ENCODE data around the gene CNPY1. TPM values are rescaled to one million over a fixed set of nuclear protein-coding genes. Genes with fewer than 3 reads are reported as not detected.

Gene CNPY1
- total and polyA plus RNA-seq, 9 of the 15 experiments (the other 6 are each of a cell fraction or from before 2014, with no cell fraction given) = not detected

DNA sequence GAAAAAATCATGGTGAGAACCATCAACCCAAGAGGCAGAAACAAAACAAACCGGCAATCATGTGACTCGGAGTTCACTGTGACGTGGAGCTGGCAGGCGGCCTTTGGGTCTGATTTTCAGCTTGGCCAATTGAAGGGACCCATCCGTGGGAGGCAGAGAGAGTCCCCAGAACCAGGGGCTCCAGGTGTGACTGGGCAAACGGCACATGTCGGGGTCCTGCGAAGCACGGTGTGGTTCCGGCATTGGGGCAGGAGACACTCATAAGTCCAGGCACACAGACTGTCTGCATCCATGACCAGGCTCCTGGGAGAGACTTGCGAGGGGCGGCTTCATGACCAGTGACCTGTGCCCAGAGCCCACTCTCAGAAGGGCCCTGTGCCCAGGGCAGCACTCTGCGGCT, 12.6 kb upstream of the CNPY1 start (continued):
- TF ChIP-seq, protein P1, sequence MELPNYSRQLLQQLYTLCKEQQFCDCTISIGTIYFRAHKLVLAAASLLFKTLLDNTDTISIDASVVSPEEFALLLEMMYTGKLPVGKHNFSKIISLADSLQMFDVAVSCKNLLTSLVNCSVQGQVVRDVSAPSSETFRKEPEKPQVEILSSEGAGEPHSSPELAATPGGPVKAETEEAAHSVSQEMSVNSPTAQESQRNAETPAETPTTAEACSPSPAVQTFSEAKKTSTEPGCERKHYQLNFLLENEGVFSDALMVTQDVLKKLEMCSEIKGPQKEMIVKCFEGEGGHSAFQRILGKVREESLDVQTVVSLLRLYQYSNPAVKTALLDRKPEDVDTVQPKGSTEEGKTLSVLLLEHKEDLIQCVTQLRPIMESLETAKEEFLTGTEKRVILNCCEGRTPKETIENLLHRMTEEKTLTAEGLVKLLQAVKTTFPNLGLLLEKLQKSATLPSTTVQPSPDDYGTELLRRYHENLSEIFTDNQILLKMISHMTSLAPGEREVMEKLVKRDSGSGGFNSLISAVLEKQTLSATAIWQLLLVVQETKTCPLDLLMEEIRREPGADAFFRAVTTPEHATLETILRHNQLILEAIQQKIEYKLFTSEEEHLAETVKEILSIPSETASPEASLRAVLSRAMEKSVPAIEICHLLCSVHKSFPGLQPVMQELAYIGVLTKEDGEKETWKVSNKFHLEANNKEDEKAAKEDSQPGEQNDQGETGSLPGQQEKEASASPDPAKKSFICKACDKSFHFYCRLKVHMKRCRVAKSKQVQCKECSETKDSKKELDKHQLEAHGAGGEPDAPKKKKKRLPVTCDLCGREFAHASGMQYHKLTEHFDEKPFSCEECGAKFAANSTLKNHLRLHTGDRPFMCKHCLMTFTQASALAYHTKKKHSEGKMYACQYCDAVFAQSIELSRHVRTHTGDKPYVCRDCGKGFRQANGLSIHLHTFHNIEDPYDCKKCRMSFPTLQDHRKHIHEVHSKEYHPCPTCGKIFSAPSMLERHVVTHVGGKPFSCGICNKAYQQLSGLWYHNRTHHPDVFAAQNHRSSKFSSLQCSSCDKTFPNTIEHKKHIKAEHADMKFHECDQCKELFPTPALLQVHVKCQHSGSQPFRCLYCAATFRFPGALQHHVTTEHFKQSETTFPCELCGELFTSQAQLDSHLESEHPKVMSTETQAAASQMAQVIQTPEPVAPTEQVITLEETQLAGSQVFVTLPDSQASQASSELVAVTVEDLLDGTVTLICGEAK (IDR thresholded peaks at IDR 0.05) = no peak
- TF ChIP-seq, protein P1 (CRISPR knock-in tag; IDR thresholded peaks at IDR 0.05) = no peak
- TF ChIP-seq ZFP1 (CRISPR knock-in tag; IDR thresholded peaks at IDR 0.05) (no peak), PRPF4 (IDR thresholded peaks at IDR 0.05; ENCODE audit: insufficient read depth, low read depth, low read length, poor library complexity, severe bottlenecking) (no peak), ADNP (tag; IDR thresholded peaks at IDR 0.05) (no peak)

Data from K562 (cell line).